TTC549 (cell line): ENCODE data around the gene GMEB2.
"Not testable (repeated sequence)": the region's sequence is repeated elsewhere in the genome, so short reads cannot be mapped to it uniquely, and the experiment has no call there.

ENCODE experiments used
- FAIRE-seq: peaks from 2 replicates; lab custom pipeline; 2012; peaks lifted over from hg19 to GRCh38; lab: Jason Lieb, UNC

GMEB2 gene

GRCh38 chr20:63612276-63612931, 14.5 kb downstream of the GMEB2 start:
- FAIRE-seq: no peak

GRCh38 chr20:63611646-63612045, 15.3 kb downstream of the GMEB2 start:
- FAIRE-seq: no peak

- no peak for FAIRE-seq
Observed at GRCh38 chr20:63610581-63611435, 16.1 kb downstream of the GMEB2 start.

GRCh38 chr20:63606686-63607085, 20.2 kb downstream of the GMEB2 start:
- no peak for FAIRE-seq

- no peak for FAIRE-seq
Observed at GRCh38 chr20:63602321-63602720, 24.6 kb downstream of the GMEB2 start.

GRCh38 chr20:63601679-63602078, 25.2 kb downstream of the GMEB2 start:
- FAIRE-seq: not testable (repeated sequence)

GRCh38 chr20:63599396-63600050, 27.4 kb downstream of the GMEB2 start:
- FAIRE-seq: no peak

- no peak for FAIRE-seq
Observed at GRCh38 chr20:63598479-63599395, 28.2 kb downstream of the GMEB2 start.

- no peak for FAIRE-seq
Observed at GRCh38 chr20:63597651-63598478, 29.0 kb downstream of the GMEB2 start.

- no peak for FAIRE-seq
Observed at GRCh38 chr20:63596423-63596822, 30.5 kb downstream of the GMEB2 start.

- no peak for FAIRE-seq
Observed at GRCh38 chr20:63595416-63596127, 31.3 kb downstream of the GMEB2 start.

GRCh38 chr20:63594043-63594561, 32.8 kb downstream of the GMEB2 start:
- FAIRE-seq: no peak

GRCh38 chr20:63592661-63593060, 34.2 kb downstream of the GMEB2 start:
- no peak for FAIRE-seq

GRCh38 chr20:63591786-63592355, 35.0 kb downstream of the GMEB2 start:
- no peak for FAIRE-seq

- FAIRE-seq: no peak
Observed at GRCh38 chr20:63591147-63591533, 35.8 kb downstream of the GMEB2 start.

GRCh38 chr20:63590218-63591146, 36.4 kb downstream of the GMEB2 start:
- FAIRE-seq: no peak

- no peak for FAIRE-seq
Observed at GRCh38 chr20:63589261-63590217, 37.4 kb downstream of the GMEB2 start.

- FAIRE-seq: no peak
Observed at GRCh38 chr20:63588641-63589041, 38.3 kb downstream of the GMEB2 start.
